HG03196 (cell line): ENCODE data around the gene MBTPS1.
A peak's percentile ranks its signal among the peaks of the same experiment; 100 is the strongest.

Experiments used
- ATAC-seq: cut with Tn5 transposase; IDR thresholded peaks from one replicate; pipeline ENCODE4 v1.9.1; 2021; ENCODE audit not compliant: unreplicated experiment

The MBTPS1 gene

DNA sequence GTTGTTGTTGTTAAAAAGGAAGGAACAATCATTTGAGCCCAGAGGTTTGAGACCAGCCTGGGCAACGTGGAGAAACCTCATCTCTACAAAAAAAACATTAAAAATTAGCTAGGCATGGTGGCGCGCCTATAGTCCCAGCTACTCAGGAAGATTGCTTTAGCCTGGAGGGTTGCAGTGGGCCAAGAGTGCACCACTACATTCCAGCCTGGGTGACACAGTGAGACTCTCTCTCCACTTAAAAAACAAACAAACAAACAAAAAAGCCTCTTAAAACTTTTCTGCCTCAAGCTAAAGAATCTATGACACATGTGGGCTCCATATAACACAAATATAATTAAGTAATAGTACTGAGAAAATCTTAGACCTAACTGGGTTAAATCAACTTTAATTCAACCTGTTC is 12.5 kb downstream of the MBTPS1 start:
- ATAC-seq: no peak

DNA sequence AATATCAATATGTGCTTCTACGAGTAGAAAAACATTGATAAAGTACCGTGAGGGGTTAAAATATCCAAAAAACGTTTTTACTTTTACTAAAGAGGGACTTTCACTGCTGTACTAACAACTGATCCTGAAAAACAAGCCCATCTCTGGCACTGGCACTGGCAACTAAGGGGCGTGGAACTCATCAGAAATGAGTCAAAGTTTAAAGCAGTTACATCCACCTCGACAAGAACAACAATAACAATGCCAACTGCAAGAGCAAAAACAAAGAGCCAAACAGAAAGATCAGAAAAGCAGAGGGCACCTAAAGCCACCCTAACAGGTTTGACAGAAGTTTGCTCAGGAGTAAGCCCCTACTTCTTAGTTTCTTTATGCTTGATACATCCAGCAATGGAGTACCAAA is 13.1 kb downstream of the MBTPS1 start:
- ATAC-seq: no peak

DNA sequence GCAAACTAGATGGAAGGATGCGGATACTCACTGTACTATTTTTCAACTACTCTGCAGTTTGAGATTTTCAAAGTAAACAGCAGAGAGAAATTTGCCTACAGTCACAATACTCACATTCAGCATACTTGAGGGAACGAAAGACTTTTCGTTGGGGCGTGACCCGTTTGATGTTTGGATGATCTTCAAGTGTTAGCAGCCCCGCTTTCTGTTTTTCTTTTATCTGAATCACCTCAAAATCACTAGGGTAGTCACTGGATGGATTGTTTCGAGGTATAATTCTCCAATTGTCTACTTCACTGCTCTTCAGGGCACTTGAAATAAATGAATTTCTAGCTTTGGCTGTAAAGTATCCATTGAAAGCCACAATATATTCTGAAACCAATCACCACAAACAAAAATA is 17.8 kb downstream of the MBTPS1 start:
- no peak for ATAC-seq

DNA sequence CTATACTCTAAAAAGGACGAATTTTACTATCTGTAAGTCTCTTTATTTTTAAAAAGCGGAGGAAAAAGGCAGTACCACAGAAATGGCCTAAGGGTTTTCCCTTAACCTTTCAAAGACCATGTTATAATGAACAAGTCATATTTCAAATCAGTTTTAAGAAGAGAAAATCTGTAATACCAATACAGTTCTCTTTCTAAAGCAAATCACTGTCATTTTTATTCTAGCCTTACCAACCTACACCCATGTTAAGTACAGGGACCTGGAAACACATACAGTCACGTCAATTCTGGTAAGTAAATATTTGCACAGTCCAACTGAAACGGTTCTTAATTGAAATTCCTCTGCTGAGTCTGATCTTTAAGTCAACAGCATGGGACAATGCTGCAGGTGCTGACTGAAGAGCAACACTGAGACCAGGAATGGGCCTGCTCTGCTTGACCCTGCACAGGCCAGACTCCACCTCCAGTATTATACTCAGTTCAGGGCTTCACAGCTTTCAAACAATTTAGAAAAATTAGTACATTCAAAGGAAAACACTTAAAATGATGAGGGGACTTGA is 20.2 kb downstream of the MBTPS1 start:
- no peak for ATAC-seq

DNA sequence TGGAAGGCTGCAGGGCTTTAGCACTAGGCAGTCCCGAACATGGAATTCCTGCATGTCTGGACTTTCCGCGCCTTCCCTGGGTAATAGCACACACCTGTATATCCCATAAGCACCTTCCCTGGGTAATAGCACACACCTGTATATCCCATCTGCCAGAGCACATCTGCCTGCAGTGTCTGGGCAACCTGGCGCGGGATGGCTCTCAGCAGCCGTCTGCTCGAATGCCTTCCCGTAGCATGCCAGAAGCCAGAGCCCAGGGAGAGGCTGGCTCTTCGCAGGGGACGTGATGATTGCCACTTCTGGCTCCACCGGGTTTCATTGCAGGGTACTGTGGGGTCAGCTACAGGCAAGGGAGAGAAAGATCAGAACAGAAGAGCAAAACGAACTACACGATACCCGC is 21.3 kb downstream of the MBTPS1 start:
- no peak for ATAC-seq

DNA sequence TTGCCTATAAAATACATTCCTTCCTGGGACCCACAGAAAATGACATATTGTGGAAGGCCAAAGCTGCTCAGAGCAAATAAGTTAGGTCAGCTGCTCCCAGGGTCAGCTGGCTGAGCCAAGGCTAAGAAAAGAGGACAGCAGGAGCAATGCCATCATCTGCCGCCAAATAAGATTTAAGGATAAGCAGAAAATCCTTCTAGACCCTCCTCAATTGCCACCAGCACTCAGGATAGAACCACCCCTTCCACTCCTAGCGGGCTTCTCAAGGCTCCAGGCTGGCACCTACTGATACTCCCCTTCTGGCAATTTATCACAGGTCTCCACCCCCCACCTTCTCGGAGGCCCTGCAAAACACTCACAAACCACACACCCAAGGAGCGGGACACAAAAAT is 22.9 kb downstream of the MBTPS1 start:
- no peak for ATAC-seq

DNA sequence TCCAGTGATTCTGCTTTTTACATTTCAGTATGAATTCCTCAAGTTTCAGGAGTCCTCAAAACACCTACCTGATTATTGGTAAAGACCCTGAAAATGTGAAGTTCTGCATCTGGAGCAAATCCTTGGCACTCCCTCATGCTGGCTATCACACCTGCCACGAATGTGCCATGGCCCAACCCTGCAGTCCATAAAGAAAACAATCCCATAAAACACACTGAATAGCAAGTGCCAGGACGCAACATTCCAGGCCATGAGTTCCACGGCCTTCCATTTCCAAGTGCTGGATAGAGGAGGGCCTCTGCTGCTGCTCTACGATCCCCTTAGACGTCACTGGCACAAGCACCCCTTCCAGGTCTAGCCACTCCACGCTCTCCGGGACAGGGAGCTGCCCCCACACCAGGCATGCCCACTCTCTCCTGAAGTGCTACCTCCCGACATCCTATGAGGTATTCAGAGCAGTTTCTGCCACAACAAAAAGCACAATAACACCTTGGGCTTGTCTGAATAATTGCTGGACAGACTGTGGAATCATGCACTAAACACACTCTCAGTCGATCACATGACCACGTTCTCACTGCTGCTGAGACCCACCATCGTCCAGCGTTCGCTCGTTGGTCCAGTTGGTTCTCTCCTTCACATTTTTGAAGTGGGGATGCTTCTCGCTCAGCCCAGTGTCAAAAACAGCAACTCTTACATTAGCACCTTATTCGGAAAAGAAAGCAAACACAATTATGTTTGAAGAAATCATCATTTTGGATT is 23.4 kb downstream of the MBTPS1 start:
- ATAC-seq: no peak

DNA sequence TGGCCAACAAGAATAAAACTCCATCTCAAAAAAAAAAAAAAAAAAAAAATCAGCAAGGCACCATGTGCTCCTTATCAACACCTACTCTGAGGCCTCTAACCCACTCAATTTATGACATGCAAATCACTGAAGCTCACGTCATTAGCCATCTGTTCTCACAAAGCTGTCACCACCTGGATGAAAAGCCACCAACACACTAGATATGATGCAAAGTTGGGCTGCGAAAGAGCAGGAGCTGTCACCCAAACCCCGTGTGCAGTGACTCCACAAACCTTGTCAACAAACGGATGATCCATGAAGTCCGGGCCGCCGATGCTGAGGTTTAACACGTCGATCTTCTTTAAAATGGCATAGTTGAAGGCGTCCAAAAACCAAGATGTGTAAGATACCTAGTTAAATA is 25.3 kb downstream of the MBTPS1 start:
- ATAC-seq: no peak

DNA sequence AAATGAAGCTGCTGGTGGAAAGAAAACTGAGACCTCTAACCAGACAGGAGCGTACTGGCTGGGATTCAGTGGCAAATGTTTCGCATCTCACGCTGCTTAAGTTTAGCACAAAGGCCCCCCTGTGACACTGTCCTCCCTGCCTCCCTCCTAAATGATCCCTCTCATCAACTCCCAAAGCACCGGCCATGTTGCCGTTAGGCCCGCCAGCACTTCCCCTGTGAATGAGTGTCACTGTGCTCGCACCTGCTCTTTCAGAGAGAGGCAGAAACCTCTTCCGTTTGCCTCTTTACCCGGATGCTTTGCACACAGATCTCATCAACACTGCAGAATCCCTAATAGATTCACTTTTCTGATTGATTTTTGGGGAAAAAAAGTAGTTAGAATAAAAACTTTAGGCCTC is 26.5 kb downstream of the MBTPS1 start:
- no peak for ATAC-seq

DNA sequence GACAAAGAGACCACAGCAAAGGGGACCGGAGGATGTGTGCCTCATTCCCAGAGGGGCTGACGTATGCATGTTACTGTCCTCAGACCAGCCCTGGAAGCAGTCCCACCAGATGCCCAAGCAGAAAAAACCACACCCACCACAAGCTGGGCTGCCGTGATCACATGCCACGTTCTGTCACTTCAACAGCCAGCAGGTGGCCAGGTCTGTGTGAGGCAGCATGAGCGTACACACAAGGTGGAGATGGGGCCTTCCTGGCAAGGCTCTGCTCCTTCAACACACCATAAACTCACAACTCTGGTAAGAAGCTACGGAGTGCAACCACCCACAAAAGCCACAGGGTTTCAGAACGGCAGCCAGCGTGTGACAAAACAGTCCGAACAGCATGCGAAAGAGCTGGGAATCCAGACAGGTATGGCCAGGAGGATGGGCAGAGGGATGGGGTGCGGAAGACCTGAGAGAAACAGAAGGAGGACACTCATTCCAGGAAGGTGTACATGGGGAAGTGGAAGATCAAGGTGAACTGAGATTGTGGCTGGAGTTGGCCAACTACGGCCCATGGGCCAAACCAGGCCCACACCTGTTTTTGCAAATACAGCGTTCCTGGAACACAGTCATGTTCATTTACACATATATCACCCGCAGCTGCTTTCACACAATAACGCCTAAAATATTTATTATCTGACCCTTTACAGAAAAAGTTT is 27.9 kb downstream of the MBTPS1 start:
- peak; percentile 71 for ATAC-seq

DNA sequence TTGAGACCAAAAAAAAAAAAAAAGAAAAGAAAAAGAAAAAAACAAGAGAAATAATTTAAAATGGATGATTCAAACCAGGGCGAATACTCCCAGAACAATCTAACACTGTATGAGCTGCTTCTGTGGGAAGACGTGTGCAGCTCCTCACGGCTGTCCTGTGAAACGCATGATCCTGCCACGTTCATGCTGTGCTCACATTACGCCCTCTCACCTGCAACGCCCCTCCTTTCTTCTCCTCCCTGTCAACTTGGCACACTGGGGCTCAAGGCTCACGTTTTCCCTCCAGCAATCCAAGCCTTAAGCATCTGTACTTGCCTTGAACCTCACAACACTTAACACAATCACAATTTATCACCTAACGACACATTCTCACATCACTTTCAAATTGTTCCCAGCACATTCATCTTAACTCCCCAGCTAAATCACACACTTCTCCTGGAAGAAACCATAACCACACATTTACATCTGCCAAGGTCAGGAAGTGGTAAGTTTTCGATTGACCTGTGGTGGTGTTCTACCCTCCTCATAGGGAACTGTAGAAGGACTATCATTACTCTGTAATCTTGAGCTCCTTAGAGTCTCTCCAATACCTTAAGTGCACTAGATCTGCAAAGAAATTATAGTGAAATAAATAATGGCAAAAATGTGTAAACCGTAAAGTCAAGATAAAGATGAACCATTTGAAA is 29.1 kb downstream of the MBTPS1 start:
- ATAC-seq: no peak

DNA sequence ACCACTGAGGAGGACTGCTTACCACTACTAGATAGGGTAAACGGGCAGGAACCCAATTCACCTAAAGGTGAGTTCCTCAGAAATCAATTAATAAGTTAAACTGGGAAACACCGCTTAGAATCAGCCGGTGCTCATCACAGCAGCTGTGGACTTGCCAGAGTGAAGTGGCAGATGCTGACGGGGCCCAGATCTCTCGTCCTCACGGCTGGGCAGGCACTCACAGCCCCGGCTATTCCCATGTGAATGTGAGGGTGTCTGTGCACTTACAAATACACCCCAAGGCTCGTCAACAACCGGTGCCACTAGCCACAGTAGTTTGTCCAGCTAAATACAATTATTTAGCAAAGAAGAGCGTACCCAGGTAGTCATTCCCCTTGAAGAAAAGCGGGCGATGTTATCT is 29.7 kb downstream of the MBTPS1 start:
- ATAC-seq: no peak

DNA sequence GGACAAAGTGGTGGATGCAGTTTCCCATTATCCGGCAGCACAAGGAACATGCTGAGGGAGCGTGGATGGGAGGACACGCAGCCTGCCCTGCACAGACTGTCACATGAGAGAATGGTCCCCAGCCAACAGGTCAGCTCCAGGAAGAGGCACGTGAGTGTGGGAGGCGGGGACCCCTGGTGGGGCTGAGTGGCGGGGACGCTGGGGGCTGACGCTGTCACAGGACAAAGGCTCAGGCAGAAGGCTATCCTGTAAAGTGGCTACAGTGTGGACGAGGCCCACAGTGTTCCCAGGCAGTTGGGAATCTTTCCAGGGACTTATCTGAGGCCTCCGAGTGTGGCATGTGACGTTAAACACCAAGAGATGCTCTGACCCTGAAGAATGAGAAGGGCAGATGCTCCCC is 30.4 kb downstream of the MBTPS1 start:
- no peak for ATAC-seq

DNA sequence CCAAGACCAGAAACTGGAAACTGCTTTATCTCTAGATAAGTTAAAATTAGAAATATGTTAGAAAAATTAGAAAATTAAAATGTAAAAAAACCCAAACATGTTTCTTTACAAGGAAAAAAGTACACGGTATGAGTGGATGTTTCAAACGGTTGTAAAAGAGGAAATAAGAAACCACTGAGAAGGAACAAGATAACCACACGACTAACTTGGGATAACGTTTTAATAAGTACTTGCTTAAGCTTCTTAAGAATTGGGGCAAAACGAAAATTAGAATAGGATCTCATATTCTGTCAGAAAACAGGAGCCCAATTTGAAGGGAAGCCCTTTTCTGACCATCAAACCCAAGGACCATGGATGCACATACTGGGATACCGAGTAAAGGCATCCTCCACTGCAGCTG is 31.0 kb downstream of the MBTPS1 start:
- no peak for ATAC-seq

DNA sequence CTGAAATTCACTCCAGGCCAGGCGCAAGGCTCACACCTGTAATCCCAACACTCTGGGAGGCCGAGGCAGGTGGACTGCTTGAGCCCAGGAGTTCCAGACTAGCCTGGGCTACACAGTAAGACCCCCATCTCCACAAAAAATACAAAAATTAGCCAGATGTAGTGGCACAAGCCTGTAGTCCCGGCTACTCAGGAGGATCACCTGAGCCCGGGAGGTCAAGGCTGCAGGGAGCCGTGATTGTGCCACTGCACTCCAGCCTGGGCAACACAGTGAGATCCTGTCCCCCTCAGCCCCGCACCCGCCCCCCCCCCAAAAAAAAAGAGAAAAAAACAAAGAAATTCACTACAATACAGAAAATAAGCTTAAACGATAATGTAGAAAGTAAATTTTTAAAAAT is 31.5 kb downstream of the MBTPS1 start:
- no peak for ATAC-seq

DNA sequence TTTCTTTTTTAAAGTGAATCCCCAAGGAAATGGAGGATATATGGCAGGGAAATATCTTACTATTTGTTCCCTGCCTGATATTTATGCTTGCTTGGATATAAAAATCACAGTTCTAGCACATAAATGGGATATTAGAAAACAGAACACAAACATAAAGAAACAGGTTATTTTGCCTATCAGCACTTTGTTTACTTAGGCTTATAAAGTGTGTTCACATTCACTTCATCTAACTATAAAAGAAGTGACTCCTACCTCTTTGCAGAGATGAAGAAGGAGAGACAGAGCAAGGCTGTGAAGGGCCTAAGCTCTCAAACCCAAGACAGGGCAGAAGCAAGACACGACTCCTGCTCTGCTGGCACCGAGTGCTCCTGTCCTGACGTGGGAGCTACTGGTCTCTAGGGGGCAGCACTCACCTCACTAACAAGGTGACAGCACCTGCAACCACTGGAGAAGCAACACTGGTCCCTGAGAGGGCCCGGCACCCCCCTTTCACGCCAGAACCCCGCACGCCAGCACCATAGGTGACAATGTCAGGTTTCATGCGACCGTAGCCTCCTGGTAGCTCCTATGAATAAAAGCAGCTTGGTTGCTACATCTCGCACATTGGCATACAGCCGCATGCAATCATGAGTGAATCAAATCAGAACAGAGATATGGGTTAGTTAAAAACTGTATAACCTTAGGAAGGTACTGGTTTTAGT is 32.0 kb downstream of the MBTPS1 start:
- ATAC-seq: peak; percentile 42

DNA sequence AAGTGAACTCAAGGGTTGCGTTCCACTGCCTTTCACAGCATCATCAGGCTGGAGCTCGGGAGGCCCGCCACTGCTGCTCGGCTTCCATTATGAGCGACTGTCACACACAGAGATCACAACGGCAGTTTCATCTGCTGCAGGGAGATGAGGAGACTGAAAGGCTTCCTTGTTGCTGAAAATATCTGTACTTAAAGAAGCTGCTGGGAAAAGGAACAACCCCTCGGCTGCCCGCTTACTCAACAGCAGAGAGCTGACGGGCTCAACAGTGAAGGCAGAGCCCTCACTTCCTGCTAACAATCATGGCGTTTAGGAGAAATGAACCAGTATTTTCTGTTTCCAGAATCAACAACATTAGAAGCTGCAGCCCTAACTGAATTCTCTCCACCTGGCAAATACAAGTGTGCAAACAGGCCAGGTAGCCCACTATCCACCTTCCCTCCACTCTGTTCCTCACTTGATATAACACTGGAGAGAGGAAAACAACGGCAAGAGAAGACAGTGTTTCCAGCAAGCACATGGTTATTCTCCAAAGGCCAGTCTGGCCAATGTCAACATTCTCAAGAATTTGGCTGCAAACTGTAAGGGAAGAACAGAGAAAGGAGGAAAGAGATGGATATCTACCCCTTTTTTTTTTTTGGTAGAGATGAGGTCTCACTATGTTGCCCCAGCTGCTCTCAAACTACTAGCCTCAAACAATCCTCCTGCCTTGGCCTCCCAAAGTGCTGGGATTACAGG is 33.7 kb downstream of the MBTPS1 start:
- ATAC-seq: no peak

DNA sequence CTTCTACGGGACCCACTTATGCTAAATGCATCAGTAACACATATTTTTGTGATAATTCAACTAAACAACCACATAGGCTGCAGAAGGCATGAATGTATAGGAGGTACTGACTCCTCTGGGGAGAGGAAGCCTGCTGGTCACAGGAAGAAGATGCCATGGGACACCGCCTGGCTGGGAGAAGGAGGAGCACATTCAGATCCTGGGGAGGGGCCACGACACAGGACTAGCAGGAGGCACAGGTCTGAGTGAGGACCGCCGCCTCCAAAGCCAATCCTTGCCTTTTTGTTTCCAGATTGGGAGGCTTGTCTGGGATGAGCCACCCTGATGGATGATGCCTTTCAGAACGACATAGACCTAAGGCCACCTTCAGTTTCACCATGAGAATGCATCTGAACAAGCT is 34.6 kb downstream of the MBTPS1 start:
- no peak for ATAC-seq

DNA sequence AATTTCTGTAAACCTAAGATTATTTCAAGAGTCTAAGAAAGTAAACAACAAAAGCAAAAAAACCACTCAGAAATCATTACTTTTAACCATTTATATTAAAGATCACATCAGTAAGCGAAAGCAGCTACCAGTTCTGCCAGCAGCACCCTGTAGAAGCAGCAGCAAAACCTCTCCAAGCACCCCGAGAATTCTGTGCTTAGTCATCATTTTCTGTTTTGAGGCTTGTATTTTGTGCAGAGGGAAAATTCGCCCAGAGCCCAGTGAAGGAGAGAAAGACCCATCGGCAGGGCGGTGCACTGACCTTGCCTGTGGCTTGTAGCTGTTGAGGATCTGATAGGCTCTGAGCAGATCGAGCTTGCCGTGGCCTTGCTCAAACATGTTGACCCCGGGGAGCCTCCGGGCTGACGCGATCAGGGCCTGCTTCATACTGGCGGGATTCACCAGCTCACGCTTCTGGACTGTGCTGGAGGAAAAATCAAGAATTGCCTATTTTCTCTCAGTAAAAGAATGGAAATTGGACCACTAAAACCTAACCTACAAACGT is 35.2 kb downstream of the MBTPS1 start:
- ATAC-seq: no peak

DNA sequence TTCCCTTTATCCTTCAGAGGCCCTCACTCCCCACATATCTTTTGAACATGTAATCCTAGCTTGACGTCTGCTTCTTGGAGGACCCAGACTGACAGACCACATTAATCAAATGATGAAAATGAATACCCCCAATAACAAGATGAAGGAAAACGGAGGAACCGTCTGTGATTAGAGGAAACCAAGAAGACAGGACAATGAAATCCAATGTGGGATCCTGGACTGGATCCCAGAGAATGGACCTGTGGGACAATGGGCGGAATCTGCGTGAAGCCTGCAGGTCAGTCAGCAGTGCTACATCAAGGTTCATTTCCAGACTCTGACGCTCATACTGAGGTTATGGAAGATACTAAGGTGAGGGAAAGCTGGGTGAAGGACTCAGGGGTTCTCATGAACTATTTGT is 35.9 kb downstream of the MBTPS1 start:
- no peak for ATAC-seq
